ENCODE measurements around the gene CD59.
"Not testable (repeated sequence)": the region's sequence is repeated elsewhere in the genome, so short reads cannot be mapped to it uniquely, and the experiment has no call there.

The CD59 gene

GRCh38 chr11:33692541-33692940 is 43.7 kb downstream of the CD59 start:
- no peak for DNase-seq (ENCODE audit: low spot score)

DNA sequence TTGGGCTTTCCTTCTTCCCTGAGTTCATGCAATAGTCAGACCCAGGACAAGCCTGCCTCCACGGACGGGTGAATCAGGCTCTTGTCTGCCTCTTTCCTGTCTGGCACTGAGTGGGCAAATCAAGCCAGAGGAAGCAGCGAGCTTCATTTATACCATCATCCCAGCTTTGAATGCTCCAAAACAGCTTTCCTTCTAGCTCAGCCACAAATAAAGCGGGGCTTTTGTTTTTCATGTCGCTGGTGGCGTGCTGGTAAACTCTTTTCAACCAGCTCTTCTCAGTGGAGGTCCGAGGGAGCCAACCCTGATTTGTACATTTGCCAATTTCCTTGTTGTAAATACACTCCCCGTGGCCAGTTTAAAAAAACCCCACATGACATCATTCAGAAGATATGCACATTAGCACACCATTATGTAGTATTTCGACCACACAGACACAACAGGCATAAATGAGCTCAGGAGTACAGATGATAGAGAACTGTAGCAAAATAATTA is 44.2 kb downstream of the CD59 start:
- DNase-seq (ENCODE audit: low spot score): no peak

- no peak for DNase-seq (ENCODE audit: low spot score)
Measured at GRCh38 chr11:33691066-33691864, 45.0 kb downstream of the CD59 start.

- no peak for DNase-seq (ENCODE audit: low spot score)
Measured at GRCh38 chr11:33690290-33691065, 45.7 kb downstream of the CD59 start.

GRCh38 chr11:33689501-33689900 is 46.7 kb downstream of the CD59 start:
- DNase-seq (ENCODE audit: low spot score): no peak

DNA sequence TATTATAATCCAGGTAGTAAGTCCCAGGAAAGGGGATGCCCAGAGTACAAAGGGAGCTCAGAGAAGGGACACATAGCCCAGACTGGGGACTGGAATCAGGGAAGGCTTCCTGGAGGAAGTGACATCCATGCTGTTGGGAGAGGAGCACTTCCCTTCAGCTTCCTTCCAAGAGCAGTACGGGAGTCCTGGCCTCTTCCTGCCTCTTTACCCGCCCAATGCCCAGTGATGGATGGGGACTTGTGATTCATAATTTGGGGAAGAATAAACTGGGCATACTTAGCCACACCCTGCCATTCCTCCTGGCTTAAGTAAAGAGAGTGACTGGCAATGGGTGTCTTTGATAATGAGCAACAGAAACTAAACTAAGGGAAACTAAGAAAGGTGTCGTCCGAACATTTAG is 47.1 kb downstream of the CD59 start:
- DNase-seq (ENCODE audit: low spot score): no peak

DNA sequence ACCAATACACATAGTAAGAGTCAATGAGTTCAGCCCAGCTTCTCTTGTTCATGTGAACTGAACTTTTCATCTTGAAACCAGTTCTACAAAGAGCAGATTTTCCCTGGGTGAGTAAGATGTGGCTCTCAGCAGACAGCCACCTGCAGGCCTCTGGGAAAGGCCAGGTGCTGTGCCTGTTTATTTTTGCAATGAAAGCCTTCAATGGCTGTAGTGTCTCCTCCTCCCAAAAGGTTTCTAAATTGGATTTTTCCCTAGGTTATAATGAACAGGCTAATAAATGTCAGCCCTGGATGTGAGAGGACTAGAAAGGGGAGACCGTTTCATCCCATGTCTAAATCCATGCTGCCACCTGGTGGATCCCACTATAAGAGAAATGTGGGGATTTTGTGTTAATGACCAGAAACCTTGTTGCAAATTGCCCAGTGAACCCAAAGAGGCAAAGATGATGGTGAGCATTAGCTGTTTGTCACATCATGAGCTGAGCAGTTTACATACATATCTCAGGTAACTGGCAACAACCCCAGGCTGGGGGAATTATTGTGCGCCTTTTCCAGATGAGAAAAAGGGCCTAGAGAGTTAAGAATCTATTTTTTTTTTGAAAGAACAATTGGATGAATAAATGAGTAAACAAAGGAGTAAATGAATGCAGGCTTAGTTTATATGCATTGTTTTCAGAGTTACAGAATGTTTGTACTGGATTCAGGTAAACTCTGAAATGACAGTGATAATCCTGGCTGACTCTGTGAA is 48.3 kb downstream of the CD59 start:
- DNase-seq (ENCODE audit: low spot score): peak; percentile 54

DNA sequence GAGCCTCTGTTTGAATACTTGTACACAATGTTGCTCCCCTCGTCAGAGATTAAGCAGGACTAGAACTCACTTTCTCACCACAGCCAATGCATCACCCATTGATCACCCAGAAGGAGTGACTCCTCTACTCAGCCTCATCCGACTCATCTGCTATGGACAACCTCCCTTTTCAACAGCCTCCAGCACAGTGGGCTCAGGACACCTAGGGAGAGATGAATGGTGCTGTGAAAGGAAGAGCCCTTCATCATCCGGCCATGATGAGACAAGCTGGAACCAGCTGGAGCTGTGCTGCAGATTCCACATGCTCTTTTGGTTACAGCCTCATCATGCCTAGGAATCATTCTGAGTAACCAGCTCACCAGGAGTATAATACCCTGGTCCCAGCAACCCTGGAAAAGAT is 51.1 kb downstream of the CD59 start:
- no peak for DNase-seq (ENCODE audit: low spot score)

GRCh38 chr11:33684003-33684706 is 52.1 kb downstream of the CD59 start:
- no peak for DNase-seq (ENCODE audit: low spot score)

DNA sequence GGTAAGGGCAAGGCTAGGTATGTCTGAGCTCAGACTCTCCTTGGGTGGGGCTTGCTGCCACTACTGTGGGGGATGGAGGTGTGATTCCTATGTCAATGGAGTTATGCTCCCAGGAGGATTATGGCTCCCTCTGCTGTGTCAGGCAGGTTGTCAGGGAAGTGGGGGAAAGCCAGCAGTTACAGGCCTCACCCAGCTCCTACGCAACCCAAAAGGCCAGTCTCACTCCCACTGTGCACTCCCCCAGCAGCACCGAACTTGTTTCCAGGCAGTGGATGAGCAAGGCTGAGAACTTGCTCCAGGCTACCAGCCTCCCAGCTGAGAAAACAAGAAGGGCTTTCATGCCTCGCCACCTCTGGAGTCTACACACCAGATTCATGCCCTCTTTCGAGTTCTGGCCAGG is 53.8 kb downstream of the CD59 start:
- DNase-seq (ENCODE audit: low spot score): no peak

DNA sequence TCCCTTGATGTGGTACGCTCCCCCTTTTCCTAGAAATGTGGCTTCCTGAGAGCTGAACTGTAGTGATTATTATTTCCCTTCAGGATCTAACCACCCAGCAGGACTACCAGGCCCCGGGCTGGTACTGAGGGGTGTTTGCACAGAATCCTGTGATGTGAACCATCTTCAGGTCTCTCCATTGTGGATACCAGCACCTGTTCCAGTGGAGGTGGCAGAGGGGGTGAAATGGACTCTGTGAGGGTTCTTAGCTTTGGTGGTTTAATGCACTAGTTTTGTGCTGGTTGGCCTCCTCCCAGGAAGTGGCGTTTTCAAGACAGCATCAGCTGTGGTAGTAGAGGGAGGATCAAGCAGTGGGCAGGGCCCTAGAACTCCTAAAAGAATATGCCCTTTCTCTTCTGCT is 54.2 kb downstream of the CD59 start:
- no peak for DNase-seq (ENCODE audit: low spot score)

- not testable (repeated sequence) for DNase-seq (ENCODE audit: low spot score)
Measured at GRCh38 chr11:33678616-33679015, 57.6 kb downstream of the CD59 start.

GRCh38 chr11:33674035-33674814 is 62.0 kb downstream of the CD59 start:
- DNase-seq (ENCODE audit: low spot score): no peak

DNA sequence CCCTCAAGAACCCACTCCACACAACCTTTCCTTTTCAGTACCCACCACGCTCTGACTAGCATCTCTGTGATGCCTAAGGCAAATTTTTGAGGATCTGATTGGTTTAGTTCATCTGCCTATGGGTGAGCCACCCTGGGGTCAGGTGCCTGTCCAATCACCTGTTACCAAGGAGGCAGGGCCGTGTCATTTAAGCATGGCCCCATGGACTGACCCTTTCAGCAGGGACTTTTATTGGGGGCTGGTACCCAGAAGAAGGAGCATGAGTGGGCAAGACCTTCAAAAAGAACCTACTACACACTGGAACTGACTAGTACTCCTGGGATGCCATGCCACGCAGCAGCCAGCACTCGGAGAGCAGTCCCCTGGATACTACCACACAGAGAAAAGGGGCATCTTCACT is 64.0 kb downstream of the CD59 start:
- no peak for DNase-seq (ENCODE audit: low spot score)

GRCh38 chr11:33670250-33671011 is 65.8 kb downstream of the CD59 start:
- DNase-seq (ENCODE audit: low spot score): no peak

DNA sequence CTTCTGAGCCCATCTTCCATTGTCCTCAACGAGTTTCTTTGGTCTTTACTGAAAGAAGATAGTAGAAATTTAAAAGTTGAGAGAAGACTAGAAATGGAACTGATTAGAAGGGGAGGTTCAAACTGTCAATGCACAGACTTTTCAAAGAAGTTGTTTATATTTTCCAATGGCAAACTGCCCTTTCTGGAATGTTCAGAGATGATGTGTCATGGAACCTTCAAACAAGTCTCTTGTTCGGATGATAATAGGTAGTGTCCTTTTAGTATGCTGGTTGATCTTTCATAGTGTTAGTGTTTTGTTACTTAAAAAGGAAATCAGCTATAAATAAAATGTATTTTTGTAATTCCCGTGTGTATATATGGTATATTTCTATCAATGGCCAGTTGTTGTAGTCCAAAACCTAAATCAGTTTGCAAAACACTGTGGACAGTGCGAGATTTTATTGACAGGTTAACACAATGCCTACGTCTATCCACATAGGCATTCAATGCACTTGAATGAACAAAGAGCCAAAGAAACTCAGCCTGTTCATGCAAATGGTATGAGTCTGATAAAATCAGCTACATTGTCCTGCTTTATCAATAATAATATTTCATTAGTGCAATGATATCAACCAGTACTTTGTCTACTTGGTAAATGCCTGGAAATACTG is 66.5 kb downstream of the CD59 start:
- DNase-seq (ENCODE audit: low spot score): no peak

DNA sequence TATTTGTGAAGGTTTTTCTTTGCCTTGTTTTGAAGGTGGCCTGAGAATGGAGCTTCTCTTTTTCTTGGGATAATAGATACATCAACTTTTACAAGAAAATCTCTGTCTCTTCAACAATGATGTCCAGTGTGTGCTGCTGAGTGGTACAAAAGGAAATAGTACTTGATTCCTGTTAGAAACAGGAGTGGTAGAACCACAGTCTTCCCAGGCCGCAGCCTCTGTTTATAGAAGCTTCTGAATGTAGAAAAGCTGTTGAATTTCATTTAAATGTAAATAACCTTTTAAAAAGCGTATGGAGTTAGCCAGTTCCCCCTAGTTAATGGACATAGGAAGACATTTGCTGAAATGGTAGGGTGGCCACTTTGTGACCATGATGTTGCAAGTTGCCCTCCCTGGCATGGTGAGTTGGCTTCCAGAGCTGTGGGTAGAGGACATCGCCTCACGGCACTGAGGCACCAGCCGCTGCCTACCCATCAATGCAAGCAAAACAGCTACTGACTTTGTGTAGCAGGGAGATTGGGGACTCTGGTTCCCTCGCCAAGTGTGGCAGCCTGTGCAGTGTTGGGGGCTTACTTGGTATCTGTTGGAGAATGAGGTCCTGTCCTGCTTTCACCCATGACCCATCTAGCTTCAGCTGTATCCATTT is 67.1 kb downstream of the CD59 start:
- no peak for DNase-seq (ENCODE audit: low spot score)

DNA sequence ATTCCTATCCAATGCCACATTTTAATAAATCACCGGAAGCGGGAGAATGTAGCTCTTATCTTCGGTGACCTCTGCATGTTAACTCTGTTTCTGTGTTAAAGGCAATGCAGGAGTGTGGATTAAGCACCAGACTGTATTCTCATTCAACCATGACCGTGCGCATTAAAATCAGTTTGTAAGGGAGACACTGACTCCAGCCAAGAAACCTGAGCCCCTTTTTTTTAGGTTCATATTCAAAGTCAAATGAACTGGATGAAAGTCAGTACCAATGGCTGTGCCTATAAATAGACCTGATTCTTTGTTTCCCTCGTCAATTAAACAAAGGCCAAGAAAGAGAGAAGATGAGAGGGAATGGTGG is 67.8 kb downstream of the CD59 start:
- no peak for DNase-seq (ENCODE audit: low spot score)

- DNase-seq (ENCODE audit: low spot score): no peak
Measured at GRCh38 chr11:33667819-33668467, 68.3 kb downstream of the CD59 start.
